Superior temporal gyrus (tissue), 1 donor: ENCODE data around the gene AKR1D1.

Source experiments
- DNase-seq: peaks from one replicate; pipeline ENCODE4 v3.0.0-alpha.2; 2016; ENCODE audit errors: extremely low spot score

Gene AKR1D1

GRCh38 chr7:138166681-138167080, 90.4 kb downstream of the AKR1D1 start:
- DNase-seq = no peak

- DNase-seq = no peak
Observed at GRCh38 chr7:138167222-138167621, 91.0 kb downstream of the AKR1D1 start.

- DNase-seq = no peak
Observed at GRCh38 chr7:138167869-138168296, 91.6 kb downstream of the AKR1D1 start.
